GM12872 (cell line): Measurements from ENCODE around the gene PRPSAP2.

Experiments
- TF ChIP-seq, protein P1 (sequence below): IDR thresholded peaks from 3 replicates; pipeline ENCODE4 v1.5.1; 2011; ENCODE audit warnings: low read depth, mild to moderate bottlenecking, low read length, moderate library complexity; ENCODE audit not compliant: insufficient read depth

PRPSAP2 gene

DNA sequence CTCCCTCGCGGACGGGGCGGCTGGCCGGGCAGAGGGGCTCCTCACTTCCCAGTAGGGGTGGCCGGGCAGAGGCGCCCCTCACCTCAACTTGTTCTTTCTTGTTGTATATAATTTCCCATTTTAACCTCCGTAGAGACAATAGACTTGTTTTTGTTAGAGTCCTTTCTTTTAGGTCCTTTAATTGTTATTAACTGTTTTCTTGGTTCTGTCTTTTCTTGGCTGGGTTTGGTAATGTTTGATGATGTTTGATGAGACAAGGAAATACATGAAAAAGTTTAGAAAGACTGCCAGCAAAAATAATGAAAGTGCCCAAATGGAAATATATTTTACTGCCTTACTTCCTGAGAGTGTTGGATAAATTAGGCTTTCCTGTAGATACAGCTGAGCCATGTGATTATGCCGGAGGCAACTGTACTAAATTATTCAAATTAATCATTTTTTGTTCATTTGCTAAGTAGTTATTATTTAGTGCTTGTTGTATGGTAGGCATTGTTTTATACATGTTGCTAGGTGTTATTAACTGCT lies 30.9 kb downstream of the PRPSAP2 start:
- TF ChIP-seq, protein P1, sequence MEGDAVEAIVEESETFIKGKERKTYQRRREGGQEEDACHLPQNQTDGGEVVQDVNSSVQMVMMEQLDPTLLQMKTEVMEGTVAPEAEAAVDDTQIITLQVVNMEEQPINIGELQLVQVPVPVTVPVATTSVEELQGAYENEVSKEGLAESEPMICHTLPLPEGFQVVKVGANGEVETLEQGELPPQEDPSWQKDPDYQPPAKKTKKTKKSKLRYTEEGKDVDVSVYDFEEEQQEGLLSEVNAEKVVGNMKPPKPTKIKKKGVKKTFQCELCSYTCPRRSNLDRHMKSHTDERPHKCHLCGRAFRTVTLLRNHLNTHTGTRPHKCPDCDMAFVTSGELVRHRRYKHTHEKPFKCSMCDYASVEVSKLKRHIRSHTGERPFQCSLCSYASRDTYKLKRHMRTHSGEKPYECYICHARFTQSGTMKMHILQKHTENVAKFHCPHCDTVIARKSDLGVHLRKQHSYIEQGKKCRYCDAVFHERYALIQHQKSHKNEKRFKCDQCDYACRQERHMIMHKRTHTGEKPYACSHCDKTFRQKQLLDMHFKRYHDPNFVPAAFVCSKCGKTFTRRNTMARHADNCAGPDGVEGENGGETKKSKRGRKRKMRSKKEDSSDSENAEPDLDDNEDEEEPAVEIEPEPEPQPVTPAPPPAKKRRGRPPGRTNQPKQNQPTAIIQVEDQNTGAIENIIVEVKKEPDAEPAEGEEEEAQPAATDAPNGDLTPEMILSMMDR: no peak

GRCh38 chr17:18889658-18890057 lies 31.7 kb downstream of the PRPSAP2 start:
- TF ChIP-seq, protein P1: no peak

DNA sequence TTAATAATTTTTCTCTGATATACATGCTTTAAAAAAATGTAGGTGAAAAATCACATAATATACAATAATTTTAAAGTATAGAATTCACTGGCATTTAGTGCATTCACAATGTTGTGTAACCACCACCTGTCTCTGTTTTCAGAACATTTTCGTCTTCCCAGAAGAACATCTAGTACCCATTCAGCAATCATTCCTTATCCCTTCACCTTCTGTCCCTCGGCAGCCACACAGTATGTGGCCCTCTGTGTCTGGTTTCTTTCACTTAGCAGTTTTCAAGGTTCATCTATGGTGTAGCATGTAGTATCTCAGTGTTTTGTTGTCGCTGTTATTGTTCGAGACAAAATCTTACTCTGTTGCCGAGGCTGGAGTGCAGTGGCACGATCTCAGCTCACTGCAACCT lies 33.6 kb downstream of the PRPSAP2 start:
- TF ChIP-seq, protein P1: no peak

DNA sequence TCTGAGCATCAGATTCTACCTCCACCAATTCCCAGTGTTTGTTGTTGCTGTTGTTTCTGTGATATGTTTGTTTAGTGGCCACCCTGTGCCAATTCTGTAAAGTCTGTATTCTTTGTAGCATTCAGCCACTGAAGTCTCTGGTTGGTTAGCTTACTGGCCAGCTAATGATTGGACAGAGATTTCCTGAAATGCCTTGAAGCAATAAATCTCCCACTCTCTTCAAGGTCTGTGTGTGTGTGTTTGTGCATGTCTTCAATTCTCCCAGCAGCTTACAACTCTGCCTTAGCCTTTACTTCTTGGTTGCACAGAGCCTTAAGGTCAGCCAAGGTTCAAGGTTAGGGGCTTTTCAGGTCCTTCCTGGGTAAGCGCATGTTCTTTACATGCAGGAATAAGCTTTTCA lies 38.2 kb downstream of the PRPSAP2 start:
- TF ChIP-seq, protein P1: no peak

DNA sequence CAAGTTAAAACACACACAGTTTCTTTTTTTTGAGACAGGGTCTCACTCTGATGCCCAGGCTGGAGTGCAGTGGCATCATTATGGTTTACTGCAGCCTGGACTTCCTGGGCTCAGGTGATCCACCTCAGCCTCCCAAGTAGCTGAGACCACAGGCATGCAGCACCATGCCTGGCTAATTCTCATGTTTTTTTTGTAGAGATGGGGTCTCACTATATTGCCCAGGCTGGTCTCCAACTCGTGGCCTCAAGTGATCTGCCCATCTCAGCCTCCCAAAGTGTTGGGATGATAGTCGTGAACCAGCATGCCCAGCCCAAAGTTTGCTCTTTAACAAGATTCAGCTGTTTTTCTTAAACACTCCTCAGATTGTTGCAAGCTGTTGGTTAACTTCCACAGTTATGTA lies 39.0 kb downstream of the PRPSAP2 start:
- TF ChIP-seq, protein P1: no peak

- TF ChIP-seq, protein P1: no peak
Observed at GRCh38 chr17:18904482-18904881, 46.6 kb downstream of the PRPSAP2 start.

- TF ChIP-seq, protein P1: no peak
Observed at GRCh38 chr17:18905226-18905625, 47.3 kb downstream of the PRPSAP2 start.
